GM12873 (cell line): ENCODE data around the gene ZBED5.

Source experiments
- CTCF ChIP-seq: IDR thresholded peaks from 2 replicates; pipeline ENCODE4 v1.5.1; 2012; ENCODE audit warnings: low read depth, mild to moderate bottlenecking, moderate library complexity, low read length, control low read depth; ENCODE audit not compliant: insufficient read depth; ENCODE audit errors: missing control alignments

The ZBED5 gene

DNA sequence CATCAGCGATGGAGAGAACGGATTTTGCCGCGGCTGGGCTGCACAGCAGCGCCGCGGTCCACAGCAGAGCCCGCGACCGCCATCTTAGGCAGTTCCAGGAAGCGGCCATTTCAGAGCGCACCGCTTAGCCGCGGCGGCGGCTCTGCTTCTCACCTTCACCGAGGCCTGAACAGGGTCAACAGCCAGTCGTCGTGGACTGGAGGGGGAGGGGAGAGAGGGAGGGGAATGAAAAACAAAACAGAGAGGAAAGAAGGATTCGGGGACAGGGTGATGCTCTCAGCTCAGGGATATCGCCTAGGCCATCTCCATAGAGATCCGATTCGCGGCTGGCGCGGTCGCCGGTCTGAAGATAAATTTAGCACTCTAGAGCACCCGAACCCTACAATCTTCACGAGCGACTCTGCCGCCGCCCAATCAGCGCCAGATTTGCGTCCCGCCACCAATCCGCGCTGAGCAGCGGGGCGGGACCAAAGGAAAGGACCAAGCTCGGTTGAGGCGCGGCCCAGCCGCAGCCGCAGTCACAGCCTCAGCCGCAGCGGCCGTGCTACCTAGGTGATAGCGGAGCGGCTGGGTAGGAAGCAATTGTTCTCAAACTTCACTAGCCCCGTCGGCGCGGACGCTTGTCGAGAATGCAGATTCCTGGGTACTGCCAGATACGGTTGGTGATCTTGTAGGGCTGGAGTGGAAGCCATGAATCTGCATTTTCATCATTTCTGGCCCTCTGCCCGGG lies at the start of gene ZBED5:
Gene ZBED5, minus strand, starts transcription at position 345 of the 730 bp plus-strand sequence. CDS start 3,108 bp downstream, outside the sequence.
- TF ChIP-seq CTCF, result no peak

DNA sequence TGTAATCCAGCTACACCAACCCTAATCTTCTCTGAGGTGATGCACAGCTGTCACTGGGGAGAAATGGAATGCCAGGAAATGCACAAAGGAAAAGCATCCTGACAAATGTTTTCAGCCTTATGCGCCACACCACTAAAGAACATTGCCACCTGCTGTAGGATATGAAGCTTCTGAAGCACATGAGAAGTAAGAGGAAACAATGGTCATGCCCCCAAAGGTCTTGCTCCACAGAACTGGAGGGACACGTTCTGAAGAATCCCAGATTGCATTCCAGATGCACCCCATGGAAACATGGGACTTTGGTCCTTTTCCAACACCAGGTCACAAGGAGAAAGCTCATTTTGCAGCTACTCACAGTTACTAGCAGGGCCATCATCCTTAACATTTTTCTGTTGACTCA lies 48.7 kb upstream of the ZBED5 start:
- no peak for TF ChIP-seq CTCF

DNA sequence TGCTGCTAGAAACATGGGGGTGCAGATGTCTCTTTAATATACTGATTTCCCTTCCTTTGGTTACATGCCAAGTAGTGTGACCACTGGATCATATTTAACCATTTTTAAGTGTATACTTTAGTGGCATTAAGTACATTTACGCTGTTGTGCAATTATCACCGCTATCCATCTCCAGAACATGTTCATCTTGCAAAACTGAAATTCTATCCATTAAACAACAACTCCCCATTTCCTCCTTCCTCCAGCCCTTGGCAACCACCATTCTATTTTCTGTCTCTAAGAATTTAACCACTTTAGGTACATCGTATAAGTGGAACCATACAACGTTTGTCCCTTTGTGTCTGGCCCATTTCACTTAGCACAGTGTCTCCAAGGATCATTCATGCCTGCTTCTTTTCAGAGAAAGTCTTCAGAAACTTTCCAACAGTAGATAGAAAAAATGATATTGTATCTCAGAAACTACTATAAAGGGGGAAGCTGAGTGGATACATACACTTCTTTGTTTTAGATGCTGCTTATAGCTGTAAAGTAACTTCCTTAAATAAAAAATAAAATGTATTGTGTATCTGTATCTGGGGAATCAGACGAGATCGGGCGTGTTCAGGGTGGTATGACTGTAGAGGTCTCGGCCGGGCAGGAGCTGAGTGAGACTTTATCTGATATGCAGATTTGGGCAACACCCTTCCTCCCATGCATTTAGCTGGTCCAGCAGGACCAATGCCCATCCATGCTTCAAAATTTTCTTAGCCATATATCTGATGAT lies 44.6 kb upstream of the ZBED5 start:
- no peak for TF ChIP-seq CTCF

DNA sequence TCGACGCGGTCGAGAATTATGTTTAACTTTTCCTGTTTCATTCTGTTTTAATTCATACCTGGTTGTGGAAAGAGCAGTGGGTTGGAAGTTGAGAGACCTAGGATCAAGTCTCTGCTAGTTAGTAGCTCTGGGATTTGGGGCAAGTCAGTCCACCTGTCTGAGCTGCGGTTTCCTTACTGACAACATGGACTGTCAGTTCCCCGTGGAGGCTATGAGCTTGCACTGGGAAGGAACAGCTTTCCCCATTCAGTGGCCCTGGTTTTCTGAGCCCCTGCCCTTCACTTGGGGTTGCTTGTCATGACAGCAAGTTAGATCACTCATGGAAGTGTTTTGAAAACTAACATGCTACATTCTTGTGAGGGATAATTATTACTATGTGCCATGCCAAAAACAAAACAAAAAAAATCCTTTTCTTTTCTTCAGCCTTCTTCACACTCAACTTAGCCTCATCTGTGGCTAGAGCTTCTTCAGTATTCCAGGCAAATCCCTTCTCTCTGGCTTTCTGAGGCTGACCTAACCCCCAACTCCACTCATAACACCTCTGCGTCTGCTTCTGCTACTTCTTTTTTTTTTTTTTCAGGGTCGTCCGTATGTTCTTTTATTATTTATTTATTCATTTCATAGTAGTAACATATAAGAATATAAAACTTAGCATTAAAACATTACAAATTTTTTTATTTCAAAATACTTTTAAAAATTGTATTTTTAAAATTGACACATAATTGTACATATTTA lies 43.0 kb upstream of the ZBED5 start:
- no peak for TF ChIP-seq CTCF

DNA sequence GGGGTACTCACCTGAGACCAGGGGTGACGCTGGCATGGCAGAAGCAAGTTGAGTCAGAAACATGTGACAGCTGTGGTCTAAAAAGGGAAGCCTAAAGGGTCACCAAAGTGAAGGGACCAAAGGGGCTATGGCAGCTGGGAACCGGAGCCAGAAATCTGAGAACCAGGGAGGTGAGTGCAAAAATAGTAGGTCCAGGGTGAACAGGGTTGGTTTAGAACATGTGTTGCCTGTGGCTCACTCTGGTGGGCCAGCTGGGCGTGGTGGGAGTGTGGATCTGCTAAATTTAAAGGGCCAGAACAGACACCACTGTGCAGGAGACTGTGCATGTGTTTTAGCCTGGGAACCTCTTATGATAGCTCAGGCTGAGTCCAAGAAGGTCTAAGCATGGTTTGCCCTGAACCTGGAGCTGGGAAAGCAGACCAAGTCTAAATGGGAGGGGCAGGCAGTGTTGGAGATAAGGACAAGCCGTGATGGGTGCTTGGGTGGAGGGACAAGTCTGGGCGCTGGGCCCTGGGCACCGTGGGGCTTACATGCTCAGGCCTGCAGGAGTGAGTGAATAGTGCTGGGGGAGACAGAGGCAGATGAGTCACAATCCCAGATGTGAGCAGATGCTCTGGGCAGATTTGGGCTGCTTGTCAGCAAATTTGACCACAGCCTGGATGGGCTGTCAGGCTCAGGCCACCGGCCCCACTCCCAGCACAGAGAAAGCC lies 41.4 kb upstream of the ZBED5 start:
- no peak for TF ChIP-seq CTCF

DNA sequence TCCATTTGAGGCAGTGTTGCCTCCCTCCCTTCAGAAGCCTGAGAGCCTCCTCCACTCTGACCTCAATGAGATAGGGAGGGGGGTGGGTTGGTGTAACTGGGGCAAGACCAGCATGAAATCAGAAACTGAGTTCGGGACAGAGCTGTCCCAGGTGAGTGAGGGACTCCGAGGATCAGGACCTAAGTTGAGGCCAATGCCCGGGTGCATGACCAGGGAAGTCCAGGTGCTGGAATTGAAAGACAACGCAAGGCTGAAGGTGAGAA lies 40.8 kb upstream of the ZBED5 start:
- TF ChIP-seq CTCF, result no peak
